Measurements from ENCODE around the gene DSCAML1. TPM values are rescaled to one million over a fixed set of nuclear protein-coding genes. Genes with fewer than 3 reads are reported as not detected.

The DSCAML1 gene
- total RNA-seq, 2 experiments from 2014 or later = not detected

GRCh38 chr11:117572129-117572528 is 224.9 kb downstream of the DSCAML1 start:
- no peaks in the 10 kb centered on the region for H4K20me1 ChIP-seq (ENCODE audit: insufficient read depth, low read length)
- no peaks in the 10 kb centered on the region for H3K79me2 ChIP-seq (ENCODE audit: insufficient read depth, low read depth, low read length)
- intact Hi-C loops (cut with micrococcal nuclease; ENCODE audit: unreplicated experiment) = no loop called here
- no peaks in the 10 kb centered on the region for H3K36me3 ChIP-seq (ENCODE audit: insufficient read depth, low read length)
- ChIA-PET CTCF (ENCODE audit: unreplicated experiment) (no interaction called here), POLR2A (no interaction called here)
- no peak overlapping the region for H3K27ac ChIP-seq (ENCODE audit: low read depth, low read length, poor library complexity, severe bottlenecking)
- H3K9me2 ChIP-seq (ENCODE audit: insufficient read depth, low read length) = no peaks in the 10 kb centered on the region
- H3K9me3 ChIP-seq (ENCODE audit: low read length) = no peaks in the 10 kb centered on the region
- no peak overlapping the region for H3K4me2 ChIP-seq (ENCODE audit: low read length)
- H3K4me1 ChIP-seq (ENCODE audit: insufficient read depth, low read length, poor library complexity, severe bottlenecking) = no peaks in the 10 kb centered on the region
- no peak for TF ChIP-seq CTCF (conservative IDR thresholded peaks at IDR 0.05; ENCODE audit: low read length)
- no peak for TF ChIP-seq EZH2phosphoT487 (IDR thresholded peaks at IDR 0.05; ENCODE audit: borderline replicate concordance, low read depth, low read length)
- no peak overlapping the region for H3K4me3 ChIP-seq (ENCODE audit: low read depth, low read length, poor library complexity, severe bottlenecking)
- no TSS peak for BruUV-seq (replicated peaks)
- H2AFZ ChIP-seq (ENCODE audit: low read length) = no peak overlapping the region
- no peak for DNase-seq (ENCODE audit: low spot score)

GRCh38 chr11:117570701-117571100 is 226.3 kb downstream of the DSCAML1 start:
- ChIA-PET POLR2A (no interaction called here), CTCF (ENCODE audit: unreplicated experiment) (interaction anchor here (0.5 kb wide), 1 partner anchor 27 kb away, joined by 4 read pairs; no protein-coding TSS in a partner anchor)
- DNase-seq (ENCODE audit: low spot score) = no peak
- Histone ChIP-seq H4K20me1 (ENCODE audit: insufficient read depth, low read length) (no peaks in the 10 kb centered on the region), H3K36me3 (ENCODE audit: insufficient read depth, low read length) (no peaks in the 10 kb centered on the region), H3K4me2 (ENCODE audit: low read length) (no peak overlapping the region), H2AFZ (ENCODE audit: low read length) (no peak overlapping the region), H3K79me2 (ENCODE audit: insufficient read depth, low read depth, low read length) (no peaks in the 10 kb centered on the region), H3K4me1 (ENCODE audit: insufficient read depth, low read length, poor library complexity, severe bottlenecking) (no peaks in the 10 kb centered on the region), H3K9me2 (ENCODE audit: insufficient read depth, low read length) (no peaks in the 10 kb centered on the region), H3K27ac (ENCODE audit: low read depth, low read length, poor library complexity, severe bottlenecking) (no peak overlapping the region), H3K9me3 (ENCODE audit: low read length) (no peaks in the 10 kb centered on the region), H3K4me3 (ENCODE audit: low read depth, low read length, poor library complexity, severe bottlenecking) (no peak overlapping the region)
- no TSS peak for BruUV-seq (replicated peaks)
- intact Hi-C loops (cut with micrococcal nuclease; ENCODE audit: unreplicated experiment) = no loop called here
- no peak for TF ChIP-seq EZH2phosphoT487 (IDR thresholded peaks at IDR 0.05; ENCODE audit: borderline replicate concordance, low read depth, low read length)
- TF ChIP-seq CTCF (conservative IDR thresholded peaks at IDR 0.05; ENCODE audit: low read length) = no peak

GRCh38 chr11:117569911-117570310 is 227.1 kb downstream of the DSCAML1 start:
- no peaks in the 10 kb centered on the region for H3K9me2 ChIP-seq (ENCODE audit: insufficient read depth, low read length)
- TF ChIP-seq EZH2phosphoT487 (IDR thresholded peaks at IDR 0.05; ENCODE audit: borderline replicate concordance, low read depth, low read length) (no peak), CTCF (conservative IDR thresholded peaks at IDR 0.05; ENCODE audit: low read length) (no peak)
- no peak overlapping the region for H3K4me2 ChIP-seq (ENCODE audit: low read length)
- H3K9me3 ChIP-seq (ENCODE audit: low read length) = no peaks in the 10 kb centered on the region
- no peak for DNase-seq (ENCODE audit: low spot score)
- intact Hi-C loops (cut with micrococcal nuclease; ENCODE audit: unreplicated experiment) = no loop called here
- H3K79me2 ChIP-seq (ENCODE audit: insufficient read depth, low read depth, low read length) = no peaks in the 10 kb centered on the region
- no peak overlapping the region for H3K27ac ChIP-seq (ENCODE audit: low read depth, low read length, poor library complexity, severe bottlenecking)
- H3K4me1 ChIP-seq (ENCODE audit: insufficient read depth, low read length, poor library complexity, severe bottlenecking) = no peaks in the 10 kb centered on the region
- ChIA-PET POLR2A (no interaction called here), CTCF (ENCODE audit: unreplicated experiment) (no interaction called here)
- no peak overlapping the region for H2AFZ ChIP-seq (ENCODE audit: low read length)
- BruUV-seq (replicated peaks) = no TSS peak
- H4K20me1 ChIP-seq (ENCODE audit: insufficient read depth, low read length) = no peaks in the 10 kb centered on the region
- no peak overlapping the region for H3K4me3 ChIP-seq (ENCODE audit: low read depth, low read length, poor library complexity, severe bottlenecking)
- no peaks in the 10 kb centered on the region for H3K36me3 ChIP-seq (ENCODE audit: insufficient read depth, low read length)

Data from OCI-LY7 (cell line).